PC-3 (cell line): ENCODE results near the gene SFMBT2. TPM values are rescaled to one million over a fixed set of nuclear protein-coding genes. Genes with fewer than 3 reads are reported as not detected.

ENCODE experiments used
- ATAC-seq: fragments of 200-7000 bp; cut with Tn5 transposase; 2 replicates; pipeline ENCODE4 v1.9.1; 2020; ENCODE audit warnings: mild to moderate bottlenecking, moderate library complexity
- BruUV-seq: library from RNA; stranded (reverse); fragments of 400-500 nt; replicated peaks from 2 replicates; lab custom pipeline; 2021; lab: Mats Ljungman, UMichigan
- CTCF ChIA-PET: fragments of 300-600 bp; sonication (Branson Sonifier 250); formaldehyde crosslinking; loops from one replicate; lab custom pipeline; 2022; ENCODE audit warnings: antibody characterized with exemption; lab: Charles Lee
- POLR2A ChIA-PET: fragments of 300-600 bp; sonication (Branson Sonifier 250); formaldehyde crosslinking; loops from one replicate; lab custom pipeline; 2022; ENCODE audit warnings: antibody characterized with exemption; ENCODE audit not compliant: unreplicated experiment; lab: Charles Lee
- DNase-seq: peaks from one replicate; pipeline ENCODE4 v3.0.0-alpha.2; 2015
- H2AFZ ChIP-seq: fragments of 300-600 bp; sonication (generic); 2 replicates; pipeline ENCODE4 v1.6.0; 2016; ENCODE audit warnings: antibody characterized with exemption, low read length
- H3F3A ChIP-seq: fragments of 300-600 bp; sonication (generic); one replicate; pipeline ENCODE4 v1.6.0; 2017; ENCODE audit warnings: antibody characterized with exemption, low read length, control low read depth, mild to moderate bottlenecking; ENCODE audit not compliant: unreplicated experiment
- H3K27ac ChIP-seq: fragments of 300-600 bp; sonication (generic); 2 replicates; pipeline ENCODE4 v1.5.1; 2016; ENCODE audit warnings: mild to moderate bottlenecking, low read length
- H3K27me3 ChIP-seq: fragments of 300-600 bp; sonication (generic); 2 replicates; pipeline ENCODE4 v1.6.1; 2016; ENCODE audit warnings: low read length, mixed read lengths
- H3K36me3 ChIP-seq: fragments of 300-600 bp; sonication (generic); 2 replicates; pipeline ENCODE4 v1.6.1; 2016; ENCODE audit warnings: low read depth, mixed run types, low read length, mixed read lengths
- H3K4me1 ChIP-seq: fragments of 300-600 bp; sonication (generic); 2 replicates; pipeline ENCODE4 v1.5.1; 2016; ENCODE audit warnings: low read length; ENCODE audit not compliant: insufficient read depth
- H3K4me2 ChIP-seq: fragments of 300-600 bp; sonication (generic); 2 replicates; pipeline ENCODE4 v1.6.0; 2016; ENCODE audit warnings: low read length
- H3K4me3 ChIP-seq: fragments of 300-600 bp; sonication (generic); 2 replicates; pipeline ENCODE4 v1.5.1; 2016; ENCODE audit warnings: mild to moderate bottlenecking, low read length, mixed read lengths
- H3K79me2 ChIP-seq: fragments of 300-600 bp; sonication (generic); 2 replicates; pipeline ENCODE4 v1.6.1; 2017; ENCODE audit warnings: low read length, mixed read lengths
- H3K9ac ChIP-seq: fragments of 300-600 bp; sonication (generic); 2 replicates; pipeline ENCODE4 v1.6.0; 2016; ENCODE audit warnings: mild to moderate bottlenecking, low read length
- H3K9me2 ChIP-seq: fragments of 300-600 bp; sonication (generic); replicated peaks from 2 replicates; pipeline ENCODE4 v1.6.1; 2016; ENCODE audit warnings: mixed run types, low read length, mixed read lengths
- H3K9me3 ChIP-seq: fragments of 300-600 bp; sonication (generic); 2 replicates; pipeline ENCODE4 v1.6.1; 2016; ENCODE audit warnings: low read length, mixed read lengths
- H4K20me1 ChIP-seq: fragments of 300-600 bp; sonication (generic); 2 replicates; pipeline ENCODE4 v1.6.1; 2016; ENCODE audit warnings: low read length, mixed read lengths
- EZH2 ChIP-seq: fragments of 300-600 bp; sonication (generic); IDR thresholded peaks from one replicate; pipeline ENCODE4 v1.6.1; 2017; ENCODE audit warnings: antibody characterized with exemption, mild to moderate bottlenecking, low read length; ENCODE audit not compliant: unreplicated experiment
- EZH2phosphoT487 ChIP-seq: fragments of 300-600 bp; sonication (generic); IDR thresholded peaks from 2 replicates; pipeline ENCODE4 v1.6.1; 2018; ENCODE audit warnings: mild to moderate bottlenecking, antibody characterized with exemption, low read length, borderline replicate concordance
- intact Hi-C: fragments of 100-400 bp; cut with micrococcal nuclease; formaldehyde crosslinking; loops from 2 replicates; pipeline ENCODE4 v1.9.0; 2023
- total RNA-seq: library from RNA; depleted of rRNA; stranded (reverse); fragments of >200 nt; gene quantifications from 2 replicates; pipeline ENCODE4 v1.2.3, GENCODE V29; 2014
- TF ChIP-seq, protein P1 (sequence below): fragments of 300-600 bp; sonication (generic); conservative IDR thresholded peaks from 2 replicates; pipeline ENCODE4 v1.5.1; 2017; ENCODE audit warnings: antibody characterized with exemption, low read depth, mild to moderate bottlenecking, low read length

Gene SFMBT2
- total RNA-seq, 1 experiment from 2014 or later: 1.9 TPM

DNA sequence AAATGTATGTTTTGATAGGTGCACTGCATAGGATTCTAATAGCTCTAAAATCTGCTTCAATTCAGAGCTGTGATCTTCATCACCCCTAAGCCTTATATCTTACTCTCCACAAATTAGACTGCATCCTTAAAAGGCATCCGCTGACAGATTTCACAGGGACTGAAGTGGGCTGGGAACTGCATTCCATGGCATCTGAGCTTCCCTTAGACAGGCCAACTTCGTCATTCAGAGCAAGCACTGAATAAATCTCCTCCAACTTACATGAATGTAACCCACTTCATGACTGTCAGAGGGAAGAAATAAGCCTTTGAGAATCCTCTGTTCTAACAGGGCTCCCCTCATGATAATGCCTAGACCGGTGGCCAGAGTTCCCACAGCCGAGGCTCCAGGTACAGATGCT lies 71.3 kb downstream of the SFMBT2 start:
- TF ChIP-seq, protein P1, sequence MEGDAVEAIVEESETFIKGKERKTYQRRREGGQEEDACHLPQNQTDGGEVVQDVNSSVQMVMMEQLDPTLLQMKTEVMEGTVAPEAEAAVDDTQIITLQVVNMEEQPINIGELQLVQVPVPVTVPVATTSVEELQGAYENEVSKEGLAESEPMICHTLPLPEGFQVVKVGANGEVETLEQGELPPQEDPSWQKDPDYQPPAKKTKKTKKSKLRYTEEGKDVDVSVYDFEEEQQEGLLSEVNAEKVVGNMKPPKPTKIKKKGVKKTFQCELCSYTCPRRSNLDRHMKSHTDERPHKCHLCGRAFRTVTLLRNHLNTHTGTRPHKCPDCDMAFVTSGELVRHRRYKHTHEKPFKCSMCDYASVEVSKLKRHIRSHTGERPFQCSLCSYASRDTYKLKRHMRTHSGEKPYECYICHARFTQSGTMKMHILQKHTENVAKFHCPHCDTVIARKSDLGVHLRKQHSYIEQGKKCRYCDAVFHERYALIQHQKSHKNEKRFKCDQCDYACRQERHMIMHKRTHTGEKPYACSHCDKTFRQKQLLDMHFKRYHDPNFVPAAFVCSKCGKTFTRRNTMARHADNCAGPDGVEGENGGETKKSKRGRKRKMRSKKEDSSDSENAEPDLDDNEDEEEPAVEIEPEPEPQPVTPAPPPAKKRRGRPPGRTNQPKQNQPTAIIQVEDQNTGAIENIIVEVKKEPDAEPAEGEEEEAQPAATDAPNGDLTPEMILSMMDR: no peak
- TF ChIP-seq EZH2phosphoT487: no peak
- TF ChIP-seq EZH2: no peak
- CTCF ChIA-PET: interaction anchor here (0.5 kb wide), 1 partner anchor 96 kb away, joined by 3 read pairs; no protein-coding TSS in a partner anchor
- POLR2A ChIA-PET: no interaction called here

DNA sequence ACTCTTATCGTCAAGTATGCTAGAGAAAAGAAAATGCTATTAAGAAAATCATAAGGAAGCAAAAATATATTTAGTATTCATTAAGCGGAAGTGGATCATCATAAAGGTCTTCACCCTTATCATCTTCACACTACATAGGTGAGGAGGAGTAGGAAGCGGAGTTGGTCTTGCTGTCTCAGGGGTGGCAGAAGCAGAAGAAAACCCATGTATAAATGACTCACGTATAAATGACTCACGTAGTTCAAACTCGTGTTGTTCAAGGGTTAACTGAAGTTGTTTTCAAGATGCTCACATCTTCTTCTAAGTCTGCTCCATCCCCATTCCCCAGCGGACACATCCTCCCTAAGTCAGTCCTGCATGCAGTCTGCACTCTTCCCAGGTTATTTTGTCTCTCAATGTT lies 72.4 kb downstream of the SFMBT2 start:
- no peak for DNase-seq
- H3K79me2 ChIP-seq: no peaks in the 10 kb centered on the region

More for the DNA sequence above, 71.3 kb downstream of the SFMBT2 start:
- no peak overlapping the region for H2AFZ ChIP-seq
- H3K9ac ChIP-seq: no peak overlapping the region
- intact Hi-C loops: no loop called here
- no peak overlapping the region for H3K4me2 ChIP-seq
- no peak overlapping the region for H3K4me3 ChIP-seq
- no peaks in the 10 kb centered on the region for H3K9me2 ChIP-seq
- no peaks in the 10 kb centered on the region for H3K4me1 ChIP-seq
- no peak overlapping the region for H3K27ac ChIP-seq
- H3K27me3 ChIP-seq: 0 out of 2 replicates have a peak, but pooled peaks cover 5% of the 10 kb centered on the region
- H3F3A ChIP-seq: no peaks in the 10 kb centered on the region
- no peaks in the 10 kb centered on the region for H3K36me3 ChIP-seq
- no TSS peak for BruUV-seq
- no peaks in the 10 kb centered on the region for H3K79me2 ChIP-seq
- ATAC-seq (no peak), DNase-seq (no peak)
- no peaks in the 10 kb centered on the region for H3K9me3 ChIP-seq
- no peaks in the 10 kb centered on the region for H4K20me1 ChIP-seq

More for the DNA sequence above, 72.4 kb downstream of the SFMBT2 start:
- Histone ChIP-seq H3K27me3 (0 out of 2 replicates have a peak, but pooled peaks cover 5% of the 10 kb centered on the region), H3K9me2 (no peaks in the 10 kb centered on the region), H3F3A (no peaks in the 10 kb centered on the region), H3K9ac (no peak overlapping the region), H3K4me2 (no peak overlapping the region), H4K20me1 (no peaks in the 10 kb centered on the region), H2AFZ (no peak overlapping the region), H3K27ac (no peak overlapping the region), H3K36me3 (no peaks in the 10 kb centered on the region), H3K4me3 (no peak overlapping the region), H3K4me1 (no peaks in the 10 kb centered on the region), H3K9me3 (no peaks in the 10 kb centered on the region)
- BruUV-seq: no TSS peak
- no peak for ATAC-seq
- TF ChIP-seq, protein P1: no peak
- TF ChIP-seq EZH2 (no peak), EZH2phosphoT487 (no peak)
- ChIA-PET CTCF (no interaction called here), POLR2A (no interaction called here)
- intact Hi-C loops: no loop called here
